Osteoblast (primary cell): ENCODE measurements around the gene TBX4. TPM values are rescaled to one million over a fixed set of nuclear protein-coding genes. Genes with fewer than 3 reads are reported as not detected.

Experiments
- DNase-seq: peaks from one replicate; pipeline ENCODE4 v3.0.0; 2011; ENCODE audit warnings: low spot score, mixed read lengths; ENCODE audit not compliant: insufficient read length; ENCODE audit errors: missing footprints
- H2AFZ ChIP-seq: 2 replicates; pipeline ENCODE4 v1.6.0; 2011; ENCODE audit warnings: mild to moderate bottlenecking, low read length
- H3K27ac ChIP-seq: 2 replicates; pipeline ENCODE4 v1.5.1; 2011; ENCODE audit warnings: mild to moderate bottlenecking, low read depth, low read length, moderate library complexity
- H3K27me3 ChIP-seq: 2 replicates; pipeline ENCODE4 v1.6.0; 2012; ENCODE audit warnings: mild to moderate bottlenecking, control low read depth, inconsistent platforms, low read length, moderate library complexity; ENCODE audit not compliant: insufficient read depth
- H3K36me3 ChIP-seq: 2 replicates; pipeline ENCODE4 v1.5.1; 2011; ENCODE audit warnings: mild to moderate bottlenecking, low read length, control low read depth, moderate library complexity; ENCODE audit not compliant: insufficient read depth
- H3K4me1 ChIP-seq: 2 replicates; pipeline ENCODE4 v1.5.1; 2011; ENCODE audit warnings: mild to moderate bottlenecking, low read length, control low read depth, moderate library complexity; ENCODE audit not compliant: insufficient read depth
- H3K4me2 ChIP-seq: 2 replicates; pipeline ENCODE4 v1.6.0; 2011; ENCODE audit warnings: mild to moderate bottlenecking, low read length; ENCODE audit not compliant: insufficient read depth
- H3K4me3 ChIP-seq: fragments of 200-600 bp; sonication (generic); 3 replicates; pipeline ENCODE4 v1.5.1; 2012; ENCODE audit warnings: mild to moderate bottlenecking, low read length, inconsistent platforms; ENCODE audit not compliant: insufficient read depth
- H3K79me2 ChIP-seq: 2 replicates; pipeline ENCODE4 v1.6.0; 2012; ENCODE audit warnings: mild to moderate bottlenecking, low read length, control low read depth, inconsistent platforms; ENCODE audit not compliant: insufficient read depth
- H3K9me3 ChIP-seq: 2 replicates; pipeline ENCODE4 v1.5.1; 2011; ENCODE audit warnings: low read depth, low read length, control low read depth
- H4K20me1 ChIP-seq: 2 replicates; pipeline ENCODE4 v1.6.0; 2012; ENCODE audit warnings: mild to moderate bottlenecking, low read length, control low read depth; ENCODE audit not compliant: insufficient read depth
- CTCF ChIP-seq: IDR thresholded peaks from 2 replicates; pipeline ENCODE4 v1.5.1; 2011; ENCODE audit warnings: mild to moderate bottlenecking, low read depth, low read length, moderate library complexity; ENCODE audit errors: extremely low read depth
- total RNA-seq: library from RNA; depleted of rRNA; stranded (reverse); fragments of >200 nt; gene quantifications from 2 replicates; pipeline ENCODE4 v1.2.3, GENCODE V29; 2012

Gene TBX4
- total RNA-seq, 1 donor = not detected

GRCh38 chr17:61499632-61500031 is 47.4 kb downstream of the TBX4 start:
- Histone ChIP-seq H3K4me2 (no peak overlapping the region), H4K20me1 (no peaks in the 10 kb centered on the region), H3K36me3 (no peaks in the 10 kb centered on the region), H3K79me2 (no peaks in the 10 kb centered on the region), H3K9me3 (no peaks in the 10 kb centered on the region), H2AFZ (no peak overlapping the region), H3K4me1 (peaks cover 8% of the 10 kb centered on the region), H3K27me3 (peaks cover 4% of the 10 kb centered on the region), H3K27ac (no peak overlapping the region), H3K4me3 (no peak overlapping the region)
- TF ChIP-seq CTCF = no peak
- no peak for DNase-seq

GRCh38 chr17:61500287-61500686 is 48.1 kb downstream of the TBX4 start:
- H3K4me3 ChIP-seq = no peak overlapping the region
- TF ChIP-seq CTCF = no peak

GRCh38 chr17:61502292-61502691 is 50.1 kb downstream of the TBX4 start:
- Histone ChIP-seq H3K36me3 (no peaks in the 10 kb centered on the region), H2AFZ (peak overlapping the region; percentile 52), H3K4me1 (peaks cover 5% of the 10 kb centered on the region), H3K4me3 (no peak overlapping the region), H3K4me2 (no peak overlapping the region), H4K20me1 (no peaks in the 10 kb centered on the region), H3K27ac (no peak overlapping the region), H3K79me2 (no peaks in the 10 kb centered on the region), H3K27me3 (peaks cover 15% of the 10 kb centered on the region), H3K9me3 (no peaks in the 10 kb centered on the region)
- no peak for TF ChIP-seq CTCF
- DNase-seq = no peak

More at GRCh38 chr17:61500287-61500686, 48.1 kb downstream of the TBX4 start:
- Histone ChIP-seq H3K36me3 (no peaks in the 10 kb centered on the region), H2AFZ (no peak overlapping the region), H3K79me2 (no peaks in the 10 kb centered on the region), H3K9me3 (no peaks in the 10 kb centered on the region), H4K20me1 (no peaks in the 10 kb centered on the region), H3K4me2 (no peak overlapping the region), H3K27ac (no peak overlapping the region), H3K27me3 (peaks cover 4% of the 10 kb centered on the region), H3K4me1 (peaks cover 9% of the 10 kb centered on the region)
- no peak for DNase-seq

- H3K9me3 ChIP-seq = no peaks in the 10 kb centered on the region
- no peaks in the 10 kb centered on the region for H3K79me2 ChIP-seq
- no peak overlapping the region for H3K4me3 ChIP-seq
- H3K27me3 ChIP-seq = peaks cover 24% of the 10 kb centered on the region
- H3K27ac ChIP-seq = no peak overlapping the region
- no peaks in the 10 kb centered on the region for H4K20me1 ChIP-seq
- TF ChIP-seq CTCF = no peak
- H2AFZ ChIP-seq = no peak overlapping the region
- no peaks in the 10 kb centered on the region for H3K36me3 ChIP-seq
- no peak overlapping the region for H3K4me2 ChIP-seq
- peaks cover 5% of the 10 kb centered on the region for H3K4me1 ChIP-seq
- no peak for DNase-seq
These were observed 51.7 kb downstream of the TBX4 start for GRCh38 chr17:61503961-61504360.
